Retinal pigment epithelial cell (primary cell): ENCODE results near the gene PPP1R37.

Experiments
- DNase-seq: peaks from one replicate; pipeline ENCODE4 v3.0.0-alpha.2; 2010; ENCODE audit warnings: low read depth
- H3K4me3 ChIP-seq: 2 replicates; pipeline ENCODE4 v1.5.1; 2011; ENCODE audit warnings: mild to moderate bottlenecking, low read length, control low read depth, moderate library complexity
- TF ChIP-seq, protein P1 (sequence below): conservative IDR thresholded peaks from 2 replicates; pipeline ENCODE4 v1.5.1; 2011; ENCODE audit warnings: low read depth, low read length, control low read depth, inconsistent platforms

PPP1R37 gene, protein sequence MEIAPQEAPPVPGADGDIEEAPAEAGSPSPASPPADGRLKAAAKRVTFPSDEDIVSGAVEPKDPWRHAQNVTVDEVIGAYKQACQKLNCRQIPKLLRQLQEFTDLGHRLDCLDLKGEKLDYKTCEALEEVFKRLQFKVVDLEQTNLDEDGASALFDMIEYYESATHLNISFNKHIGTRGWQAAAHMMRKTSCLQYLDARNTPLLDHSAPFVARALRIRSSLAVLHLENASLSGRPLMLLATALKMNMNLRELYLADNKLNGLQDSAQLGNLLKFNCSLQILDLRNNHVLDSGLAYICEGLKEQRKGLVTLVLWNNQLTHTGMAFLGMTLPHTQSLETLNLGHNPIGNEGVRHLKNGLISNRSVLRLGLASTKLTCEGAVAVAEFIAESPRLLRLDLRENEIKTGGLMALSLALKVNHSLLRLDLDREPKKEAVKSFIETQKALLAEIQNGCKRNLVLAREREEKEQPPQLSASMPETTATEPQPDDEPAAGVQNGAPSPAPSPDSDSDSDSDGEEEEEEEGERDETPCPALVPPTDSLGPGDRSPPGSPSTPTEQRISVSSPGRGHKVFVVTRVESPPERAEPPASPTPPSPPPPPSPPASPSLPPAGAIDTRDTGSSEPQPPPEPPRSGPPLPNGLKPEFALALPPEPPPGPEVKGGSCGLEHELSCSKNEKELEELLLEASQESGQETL

DNA sequence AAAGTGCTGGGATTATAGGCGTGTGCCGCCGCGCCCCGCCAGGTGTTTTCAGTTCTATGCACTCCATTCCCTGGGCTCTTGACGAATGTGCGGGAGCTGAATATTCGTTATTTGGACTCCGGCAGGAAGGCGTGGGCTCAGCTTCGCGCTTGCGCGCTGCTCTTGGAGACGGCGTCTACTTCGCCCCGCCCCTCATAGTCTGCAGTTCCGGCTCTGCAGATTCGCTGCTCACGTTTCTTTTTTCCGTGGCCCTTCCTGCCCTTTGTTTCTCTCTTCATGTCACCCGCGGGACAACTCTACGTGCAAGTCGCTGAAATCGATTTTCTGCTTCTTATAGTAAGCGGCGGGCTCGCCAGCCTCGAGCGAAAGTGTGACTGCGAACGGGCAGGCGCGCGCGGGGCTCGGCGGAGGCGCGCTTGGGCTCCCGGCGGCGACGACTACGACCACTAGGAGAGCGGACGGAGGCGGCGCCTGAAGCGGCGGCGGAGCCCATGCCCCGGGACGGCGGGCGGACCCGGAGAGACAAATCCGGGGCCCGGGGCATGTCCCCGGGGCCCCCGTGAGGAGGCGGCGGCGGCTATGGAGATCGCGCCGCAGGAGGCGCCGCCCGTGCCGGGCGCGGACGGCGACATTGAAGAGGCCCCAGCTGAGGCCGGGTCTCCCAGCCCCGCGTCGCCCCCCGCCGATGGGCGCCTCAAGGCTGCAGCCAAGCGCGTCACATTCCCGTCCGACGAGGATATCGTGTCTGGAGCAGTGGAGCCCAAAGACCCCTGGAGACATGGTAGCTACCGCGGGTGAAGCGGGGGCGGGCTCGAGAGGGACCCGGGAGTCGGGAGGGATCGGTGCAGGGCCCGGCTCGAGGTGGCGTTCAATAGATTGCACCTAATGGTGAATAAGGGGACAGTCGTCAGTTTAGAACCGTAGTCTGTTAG is at the start of gene PPP1R37:
PPP1R37 (plus strand) TSS at position 433 of the 932 bp plus-strand sequence; CDS start at position 580, 147 bp downstream.
- peak; percentile 95 for DNase-seq
- TF ChIP-seq, protein P1, sequence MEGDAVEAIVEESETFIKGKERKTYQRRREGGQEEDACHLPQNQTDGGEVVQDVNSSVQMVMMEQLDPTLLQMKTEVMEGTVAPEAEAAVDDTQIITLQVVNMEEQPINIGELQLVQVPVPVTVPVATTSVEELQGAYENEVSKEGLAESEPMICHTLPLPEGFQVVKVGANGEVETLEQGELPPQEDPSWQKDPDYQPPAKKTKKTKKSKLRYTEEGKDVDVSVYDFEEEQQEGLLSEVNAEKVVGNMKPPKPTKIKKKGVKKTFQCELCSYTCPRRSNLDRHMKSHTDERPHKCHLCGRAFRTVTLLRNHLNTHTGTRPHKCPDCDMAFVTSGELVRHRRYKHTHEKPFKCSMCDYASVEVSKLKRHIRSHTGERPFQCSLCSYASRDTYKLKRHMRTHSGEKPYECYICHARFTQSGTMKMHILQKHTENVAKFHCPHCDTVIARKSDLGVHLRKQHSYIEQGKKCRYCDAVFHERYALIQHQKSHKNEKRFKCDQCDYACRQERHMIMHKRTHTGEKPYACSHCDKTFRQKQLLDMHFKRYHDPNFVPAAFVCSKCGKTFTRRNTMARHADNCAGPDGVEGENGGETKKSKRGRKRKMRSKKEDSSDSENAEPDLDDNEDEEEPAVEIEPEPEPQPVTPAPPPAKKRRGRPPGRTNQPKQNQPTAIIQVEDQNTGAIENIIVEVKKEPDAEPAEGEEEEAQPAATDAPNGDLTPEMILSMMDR, result no peak
- peak within 1 kb of the TSS; percentile 94 for H3K4me3 ChIP-seq

DNA sequence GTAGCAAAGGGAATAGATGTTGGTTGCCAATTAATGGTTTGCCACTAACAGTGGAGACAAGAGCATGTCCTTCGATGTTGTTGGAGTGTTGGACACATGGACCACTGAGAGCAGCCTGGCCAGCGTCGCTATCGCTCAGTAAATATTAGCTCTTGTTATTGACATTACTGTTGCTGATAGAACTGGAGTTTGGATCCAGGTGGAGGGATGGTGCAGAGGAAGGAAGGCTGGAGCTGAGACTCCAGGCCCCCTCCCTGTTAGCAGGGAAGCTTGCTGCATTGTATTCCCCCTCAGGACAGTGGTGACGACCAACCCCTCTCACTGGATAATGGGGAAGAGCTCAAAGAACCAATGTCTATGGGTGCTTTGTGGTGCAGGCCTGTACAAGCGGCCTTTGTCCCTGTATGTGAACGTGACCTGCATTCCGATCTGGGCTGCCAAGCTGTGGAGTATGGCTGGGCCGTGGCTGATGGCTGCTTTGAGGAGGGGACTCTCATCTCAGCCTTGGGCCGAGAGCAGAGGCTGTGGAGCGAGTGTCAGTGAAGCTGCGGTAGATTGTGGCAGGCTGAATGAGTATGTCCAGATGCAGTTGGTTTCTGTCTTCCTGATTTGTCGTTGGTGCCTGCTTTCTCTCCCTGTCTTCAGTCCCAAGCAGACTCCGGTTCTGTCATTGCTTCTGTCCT is 47.2 kb upstream of the PPP1R37 start:
- DNase-seq, result no peak
- no peak overlapping the region for H3K4me3 ChIP-seq
- TF ChIP-seq, protein P1, result no peak

DNA sequence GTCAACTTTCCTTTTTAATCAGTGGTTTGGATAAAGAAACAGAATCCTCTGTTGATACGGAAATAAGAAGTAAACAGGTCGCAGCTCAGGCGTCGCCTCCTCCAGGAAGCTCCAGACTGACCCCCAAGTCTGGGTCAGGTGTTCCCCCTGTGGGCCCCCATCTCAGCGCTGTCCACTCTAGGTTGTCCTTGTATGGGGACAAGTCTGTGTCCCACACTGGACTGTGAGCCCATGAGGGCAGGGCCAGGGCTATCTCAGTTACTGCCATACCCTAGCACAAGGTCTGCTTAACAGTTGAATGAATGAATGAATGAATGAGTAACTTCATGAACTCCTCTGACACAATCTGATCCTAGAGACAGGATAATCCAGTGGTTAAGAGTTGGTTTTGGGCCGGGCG is 46.6 kb upstream of the PPP1R37 start:
- DNase-seq, result no peak
- TF ChIP-seq, protein P1, result no peak
- H3K4me3 ChIP-seq, result no peak overlapping the region

DNA sequence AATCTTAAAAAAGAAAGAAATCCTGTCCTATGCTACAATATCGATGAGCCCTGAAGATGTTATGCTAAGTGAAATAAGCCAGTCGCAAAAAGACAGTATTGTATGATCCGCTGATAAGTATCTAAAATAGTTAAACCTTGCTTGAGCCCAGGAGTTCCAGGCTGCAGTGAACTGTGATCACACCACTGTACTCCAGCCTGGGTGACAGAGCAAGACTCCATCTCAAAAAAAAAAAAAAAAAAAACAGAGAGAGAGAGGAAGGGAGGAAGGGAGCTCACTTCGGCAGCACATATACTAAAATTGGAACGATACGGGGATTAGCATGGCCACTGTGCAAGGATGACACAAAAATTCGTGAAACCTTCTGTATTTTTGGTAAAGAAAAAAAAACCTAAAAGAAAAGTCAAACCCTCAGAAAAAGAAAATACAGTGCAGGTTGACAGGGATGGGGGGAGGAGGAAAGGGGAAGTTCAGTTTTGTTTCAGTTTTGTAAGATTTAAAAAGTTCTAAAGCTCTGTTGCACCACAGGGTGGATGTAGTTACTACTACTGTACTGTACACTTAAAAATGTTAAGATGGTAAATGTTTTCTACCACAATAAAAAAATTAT is 45.7 kb upstream of the PPP1R37 start:
- TF ChIP-seq, protein P1, result no peak
- H3K4me3 ChIP-seq, result no peak overlapping the region
- DNase-seq, result no peak

DNA sequence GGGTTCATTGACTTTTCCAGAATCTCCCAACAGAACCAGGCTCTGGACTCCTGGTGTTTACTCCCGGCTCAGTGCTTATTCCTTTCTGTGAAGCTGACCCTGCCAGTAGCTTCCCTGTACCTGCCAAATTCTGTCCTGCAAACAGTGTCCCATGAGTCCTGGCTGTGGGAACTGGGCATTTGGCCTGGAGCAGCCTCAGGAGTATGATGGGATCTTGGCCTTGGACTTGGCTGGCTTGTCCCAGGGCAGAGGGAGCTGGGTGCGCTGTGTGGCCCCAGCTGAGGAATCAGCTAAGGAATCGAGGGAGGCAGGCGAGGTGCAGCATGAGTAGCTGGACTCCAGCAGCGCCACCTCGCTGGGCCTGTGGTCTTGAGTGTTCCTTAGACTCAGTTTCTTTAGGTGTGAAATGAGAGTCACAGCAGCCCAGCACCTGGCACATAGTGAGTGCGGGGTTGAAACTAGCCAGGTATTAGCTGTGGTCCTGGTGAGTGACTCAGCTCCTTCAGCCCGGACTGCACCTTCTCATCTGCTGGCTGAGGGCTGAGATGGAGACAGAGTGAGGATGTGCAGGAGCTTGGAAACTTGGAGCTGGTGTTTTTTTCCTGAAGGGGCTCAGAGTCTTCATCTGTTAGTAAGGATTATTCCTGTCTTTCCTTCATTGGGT is 43.8 kb upstream of the PPP1R37 start:
- DNase-seq, result no peak

More for the DNA sequence above, 43.8 kb upstream of the PPP1R37 start:
- TF ChIP-seq, protein P1, result no peak
- H3K4me3 ChIP-seq, result no peak overlapping the region
